PC-9 (cell line): Measurements from ENCODE around the gene SYNDIG1. TPM values are rescaled to one million over a fixed set of nuclear protein-coding genes. Genes with fewer than 3 reads are reported as not detected.

Source experiments
- BruUV-seq: library from RNA; stranded (reverse); fragments of 400-500 nt; replicated peaks from 2 replicates; lab custom pipeline; 2021; lab: Mats Ljungman, UMichigan
- CTCF ChIA-PET: fragments of 300-600 bp; sonication (Branson Sonifier 250); formaldehyde crosslinking; loops from one replicate; lab custom pipeline; 2022; ENCODE audit warnings: antibody characterized with exemption; lab: Charles Lee
- POLR2A ChIA-PET: fragments of 300-600 bp; sonication (Branson Sonifier 250); formaldehyde crosslinking; loops from one replicate; lab custom pipeline; 2022; ENCODE audit warnings: antibody characterized with exemption; ENCODE audit not compliant: unreplicated experiment; lab: Charles Lee
- DNase-seq, 2 experiments: peaks; one replicate each; pipeline versions ENCODE4 v3.0.0 to v3.0.0-alpha.2; 2015 to 2022; ENCODE audit warnings: mixed read lengths in 1 of 2
- H2AFZ ChIP-seq: fragments of 200-600 bp; sonication (generic); 2 replicates; pipeline ENCODE4 v1.8.1; 2017; ENCODE audit warnings: antibody characterized with exemption
- H3F3A ChIP-seq: fragments of 200-600 bp; sonication (generic); 2 replicates; pipeline ENCODE4 v1.8.1; 2017; ENCODE audit warnings: antibody characterized with exemption, mild to moderate bottlenecking, low read depth; ENCODE audit not compliant: insufficient read depth
- H3K27ac ChIP-seq: fragments of 200-600 bp; sonication (generic); 2 replicates; pipeline ENCODE4 v1.6.1; 2016; ENCODE audit warnings: mixed run types
- H3K27me3 ChIP-seq: fragments of 200-600 bp; sonication (generic); 2 replicates; pipeline ENCODE4 v1.6.1; 2016; ENCODE audit warnings: low read depth, mixed run types; ENCODE audit not compliant: insufficient read depth
- H3K36me3 ChIP-seq: fragments of 200-600 bp; sonication (generic); 2 replicates; pipeline ENCODE4 v1.6.1; 2016; ENCODE audit warnings: low read depth, mixed run types
- H3K4me1 ChIP-seq: fragments of 200-600 bp; sonication (generic); replicated peaks from 2 replicates; pipeline ENCODE4 v1.6.1; 2016; ENCODE audit warnings: mixed run types; ENCODE audit not compliant: insufficient read depth
- H3K4me2 ChIP-seq: fragments of 200-600 bp; sonication (generic); 2 replicates; pipeline ENCODE4 v1.6.1; 2017; ENCODE audit warnings: mixed run types
- H3K4me3 ChIP-seq: fragments of 200-600 bp; sonication (generic); 2 replicates; pipeline ENCODE4 v1.6.1; 2016; ENCODE audit warnings: mixed run types
- H3K79me2 ChIP-seq: fragments of 200-600 bp; sonication (generic); 2 replicates; pipeline ENCODE4 v1.6.1; 2017; ENCODE audit warnings: low read depth, mixed run types
- H3K9me2 ChIP-seq: fragments of 200-600 bp; sonication (generic); 2 replicates; pipeline ENCODE4 v1.8.1; 2017; ENCODE audit warnings: mild to moderate bottlenecking; ENCODE audit not compliant: insufficient read depth
- H3K9me3 ChIP-seq: fragments of 200-600 bp; sonication (generic); 2 replicates; pipeline ENCODE4 v1.8.1; 2016; ENCODE audit warnings: low read depth; ENCODE audit not compliant: insufficient read depth
- H4K20me1 ChIP-seq: fragments of 200-600 bp; sonication (generic); 2 replicates; pipeline ENCODE4 v1.8.1; 2017; ENCODE audit not compliant: insufficient read depth
- CTCF ChIP-seq: fragments of 200-600 bp; sonication (generic); conservative IDR thresholded peaks from 2 replicates; pipeline ENCODE4 v1.6.1; 2017; ENCODE audit warnings: mixed run types, antibody characterized with exemption, mild to moderate bottlenecking, moderate library complexity
- EZH2 ChIP-seq: fragments of 200-600 bp; sonication (generic); IDR thresholded peaks from 2 replicates; pipeline ENCODE4 v1.8.0; 2017; ENCODE audit warnings: antibody characterized with exemption, low read depth
- intact Hi-C: fragments of 100-400 bp; cut with micrococcal nuclease; formaldehyde crosslinking; loops from one replicate; pipeline ENCODE4 v1.10.0; 2022; ENCODE audit not compliant: unreplicated experiment
- total RNA-seq: library from RNA; stranded (reverse); gene quantifications from 2 replicates; pipeline ENCODE4 v1.2.3, GENCODE V29; 2021

The SYNDIG1 gene
- total RNA-seq, 1 experiment from 2014 or later: 0.17 TPM

DNA sequence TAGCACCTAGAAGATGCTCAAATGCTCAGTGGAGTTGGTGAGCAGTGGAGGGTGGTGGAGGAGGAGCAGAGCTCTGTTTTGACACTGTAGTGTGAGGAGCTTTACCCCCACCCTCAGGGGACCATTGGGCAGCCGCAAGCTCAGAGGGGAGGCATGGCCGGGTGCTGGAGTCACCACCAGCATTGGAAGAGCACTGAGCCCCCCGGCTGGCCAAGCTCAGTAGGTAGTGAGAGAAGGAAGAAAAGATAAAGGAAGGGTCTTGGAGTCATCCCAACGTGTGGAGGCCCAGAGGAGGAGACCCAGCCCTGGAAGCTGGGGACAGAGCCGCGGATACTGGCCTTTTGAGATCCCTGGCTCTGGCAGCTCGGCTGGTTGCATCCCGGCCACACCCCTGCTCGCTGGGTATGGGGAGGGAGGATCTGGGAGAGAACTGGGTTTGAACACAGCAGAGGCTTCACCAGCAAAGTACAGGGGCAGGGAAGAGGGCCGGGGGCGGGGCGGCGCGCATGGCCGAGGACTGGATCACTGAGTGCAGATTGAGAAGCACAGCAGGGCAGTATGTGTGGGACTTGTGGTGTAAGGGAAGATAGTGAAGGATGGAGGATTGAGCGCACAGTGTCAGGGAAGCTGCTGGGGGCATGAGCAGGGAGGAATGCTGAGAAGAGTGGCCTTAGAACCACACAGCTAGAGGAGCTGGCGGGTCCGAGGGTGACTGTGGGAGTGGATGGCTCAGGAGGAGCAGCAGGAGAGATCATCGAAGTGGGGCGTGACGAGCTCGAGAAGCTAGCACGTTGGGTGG is 24.4 kb downstream of the SYNDIG1 start:
- ChIA-PET POLR2A (no interaction called here), CTCF (no interaction called here)
- intact Hi-C loops: loop anchor here (10.0 kb wide), 1 partner anchor 291 kb away; no protein-coding TSS in a partner anchor
- Histone ChIP-seq H4K20me1 (no peaks in the 10 kb centered on the region), H3K27ac (no peak overlapping the region), H3K9me3 (no peaks in the 10 kb centered on the region), H3K4me2 (no peak overlapping the region), H2AFZ (no peak overlapping the region), H3K4me3 (no peak overlapping the region), H3K9me2 (no peaks in the 10 kb centered on the region), H3F3A (no peaks in the 10 kb centered on the region), H3K4me1 (no peaks in the 10 kb centered on the region), H3K79me2 (no peaks in the 10 kb centered on the region), H3K27me3 (no peaks in the 10 kb centered on the region), H3K36me3 (no peaks in the 10 kb centered on the region)
- TF ChIP-seq CTCF: no peak
- no peak for TF ChIP-seq EZH2
- no TSS peak for BruUV-seq
- no peak for DNase-seq

GRCh38 chr20:24494460-24494920 is 25.1 kb downstream of the SYNDIG1 start:
- Histone ChIP-seq H3F3A (no peaks in the 10 kb centered on the region), H3K9me2 (no peaks in the 10 kb centered on the region), H3K79me2 (no peaks in the 10 kb centered on the region), H4K20me1 (no peaks in the 10 kb centered on the region), H3K4me3 (no peak overlapping the region), H3K4me2 (no peak overlapping the region), H3K4me1 (no peaks in the 10 kb centered on the region), H3K27me3 (no peaks in the 10 kb centered on the region), H3K27ac (no peak overlapping the region), H2AFZ (no peak overlapping the region), H3K9me3 (no peaks in the 10 kb centered on the region), H3K36me3 (no peaks in the 10 kb centered on the region)
- ChIA-PET POLR2A (no interaction called here), CTCF (no interaction called here)
- BruUV-seq: no TSS peak
- intact Hi-C loops: loop anchor here (10.0 kb wide), 1 partner anchor 290 kb away; no protein-coding TSS in a partner anchor
- no peak for DNase-seq
- TF ChIP-seq CTCF (no peak), EZH2 (no peak)

DNA sequence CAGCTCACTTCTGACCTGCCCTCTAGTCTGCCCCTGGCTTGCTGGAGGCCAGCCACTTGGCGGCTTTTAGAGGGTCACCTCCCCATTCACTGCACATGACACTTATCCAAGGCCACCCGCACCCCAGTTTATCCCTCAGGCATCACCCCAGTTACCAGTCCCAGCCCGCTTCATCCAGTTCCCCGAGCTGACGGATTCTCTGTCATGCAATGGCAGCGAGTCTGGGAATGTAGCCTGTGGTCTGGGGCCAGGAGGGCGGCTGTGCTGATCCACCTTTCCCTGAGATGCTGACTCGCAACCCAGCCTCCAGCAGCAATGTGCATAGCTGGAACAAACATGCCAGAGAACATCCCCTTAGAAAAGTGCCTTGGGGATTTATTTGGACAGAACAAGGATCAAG is 25.8 kb downstream of the SYNDIG1 start:
- TF ChIP-seq EZH2 (no peak), CTCF (no peak)
- H3K9me3 ChIP-seq: no peaks in the 10 kb centered on the region
- no peaks in the 10 kb centered on the region for H3K36me3 ChIP-seq
- H2AFZ ChIP-seq: no peak overlapping the region
- H3K4me1 ChIP-seq: no peaks in the 10 kb centered on the region
- H3K4me2 ChIP-seq: no peak overlapping the region
- ChIA-PET CTCF (no interaction called here), POLR2A (no interaction called here)
- no peaks in the 10 kb centered on the region for H3K79me2 ChIP-seq
- no peaks in the 10 kb centered on the region for H4K20me1 ChIP-seq
- no peak overlapping the region for H3K4me3 ChIP-seq
- no peaks in the 10 kb centered on the region for H3F3A ChIP-seq
- no peak overlapping the region for H3K27ac ChIP-seq
- no peak for DNase-seq
- intact Hi-C loops: loop anchor here (10.0 kb wide), 1 partner anchor 290 kb away; no protein-coding TSS in a partner anchor
- H3K27me3 ChIP-seq: no peaks in the 10 kb centered on the region
- no peaks in the 10 kb centered on the region for H3K9me2 ChIP-seq
- no TSS peak for BruUV-seq
